SW 1271 (cell line): ENCODE data around the gene SOS2.
"Not testable (repeated sequence)": the region's sequence is repeated elsewhere in the genome, so short reads cannot be mapped to it uniquely, and the experiment has no call there.

ENCODE experiments used
- DNase-seq, 2 experiments: peaks; one replicate each; lab custom pipeline; 2025; lab: John Stamatoyannopoulos, UW

SOS2 gene

GRCh38 chr14:50225974-50226297, 5.4 kb downstream of the SOS2 start:
- DNase-seq, result no peak

DNA sequence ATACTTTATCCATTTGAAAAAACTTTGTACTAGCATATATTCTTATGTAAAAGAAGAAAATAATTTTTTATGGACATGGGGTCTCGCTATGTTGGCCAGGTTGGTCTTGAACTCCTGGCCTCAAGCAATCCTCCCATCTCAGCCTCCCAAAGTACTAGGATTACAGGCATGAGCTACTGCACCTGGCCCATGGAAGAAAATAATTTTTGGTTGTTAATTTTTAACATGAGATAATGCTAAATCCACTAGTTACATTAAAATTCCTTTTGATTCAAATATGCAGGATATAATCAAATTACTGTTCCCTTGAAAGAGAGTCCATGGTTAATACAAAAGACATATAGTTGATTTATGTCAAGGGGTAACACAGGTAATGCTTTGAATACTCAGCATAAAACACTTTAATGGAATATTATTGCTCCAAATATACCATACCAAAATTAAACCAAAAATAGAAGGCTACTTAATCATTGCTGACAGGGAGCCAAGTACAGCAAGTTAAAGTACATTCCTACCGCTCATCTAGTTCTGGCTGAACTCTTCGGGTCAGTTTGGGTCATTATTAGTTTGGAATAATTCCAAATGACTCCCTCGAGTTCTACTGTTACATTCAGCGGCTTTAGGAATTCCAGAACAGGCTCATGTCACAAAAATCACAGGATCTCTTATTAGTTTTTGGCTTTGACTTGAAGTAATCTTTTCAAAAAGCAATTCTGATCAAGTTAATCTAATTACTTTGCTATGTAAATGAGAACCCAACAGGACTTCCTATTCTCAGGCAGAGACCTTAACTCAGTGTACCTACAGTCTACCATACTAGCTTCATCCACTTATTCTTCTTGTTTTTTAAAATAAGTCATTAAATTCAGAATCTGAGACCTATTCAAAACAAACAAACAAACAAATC, 6.1 kb downstream of the SOS2 start:
- DNase-seq, result no peak

DNA sequence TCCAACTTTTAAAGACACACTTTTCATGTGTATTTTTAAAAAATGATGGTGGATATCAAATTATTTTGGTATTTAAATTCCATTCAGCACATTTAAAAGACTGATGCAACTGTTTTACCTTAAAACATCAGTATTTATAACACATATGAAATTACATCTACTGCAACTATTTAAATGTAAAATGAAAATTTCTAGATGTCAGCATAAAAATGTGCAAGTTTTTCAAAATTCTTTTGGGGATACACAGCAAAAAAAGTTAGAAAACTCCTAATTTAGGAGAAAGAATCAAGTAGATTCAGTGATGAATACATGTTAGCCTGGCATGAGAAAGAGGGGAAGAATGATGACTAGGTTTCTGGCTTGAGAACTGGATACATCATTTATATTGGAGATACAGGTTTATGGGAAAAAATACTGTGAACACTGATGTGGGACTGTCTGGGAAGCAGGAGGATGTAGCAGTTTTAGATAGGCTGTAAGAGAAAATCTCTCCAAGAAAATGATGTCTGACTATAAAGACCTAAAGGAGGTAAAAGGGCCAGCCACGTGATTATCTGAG, 9.2 kb downstream of the SOS2 start:
- no peak for DNase-seq

GRCh38 chr14:50218501-50218900, 12.9 kb downstream of the SOS2 start:
- DNase-seq, result no peak

DNA sequence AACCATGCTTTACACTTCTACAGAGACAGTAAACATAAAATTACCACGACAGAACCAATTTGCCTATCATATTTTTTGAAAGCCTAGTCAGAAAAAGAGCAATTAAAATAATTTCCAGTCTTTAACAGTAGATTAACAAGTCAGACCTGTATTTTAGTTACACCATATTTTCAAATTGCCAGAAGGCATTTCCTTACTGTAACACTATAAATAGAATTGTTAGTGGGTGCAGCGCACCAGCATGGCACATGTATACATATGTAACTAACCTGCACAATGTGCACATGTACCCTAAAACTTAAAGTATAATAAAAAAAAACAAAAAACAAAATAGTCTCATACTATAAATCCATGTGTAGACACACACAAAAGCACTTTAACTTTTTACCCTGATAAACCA, 16.0 kb downstream of the SOS2 start:
- DNase-seq, result no peak

GRCh38 chr14:50213795-50214194, 17.6 kb downstream of the SOS2 start:
- no peak for DNase-seq

GRCh38 chr14:50212726-50213125, 18.7 kb downstream of the SOS2 start:
- no peak for DNase-seq

DNA sequence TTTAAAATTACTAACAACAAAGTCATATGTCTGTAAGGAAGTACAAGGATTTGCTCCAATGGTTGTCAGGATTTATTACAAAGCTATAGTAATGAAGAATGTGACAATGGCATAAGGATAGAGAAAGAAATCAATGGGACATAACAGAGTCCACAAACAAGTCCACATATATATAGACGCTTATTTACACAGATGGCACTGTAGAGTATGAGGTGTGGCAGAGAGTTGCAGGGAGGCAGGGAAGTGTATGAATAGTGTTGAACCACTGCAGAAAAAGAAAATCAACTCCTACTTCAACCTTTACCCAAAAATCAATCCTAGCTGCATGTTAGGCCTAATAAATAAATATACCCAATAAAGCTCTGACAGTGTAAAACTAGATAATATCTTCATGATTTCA, 21.3 kb downstream of the SOS2 start:
- DNase-seq, result no peak

DNA sequence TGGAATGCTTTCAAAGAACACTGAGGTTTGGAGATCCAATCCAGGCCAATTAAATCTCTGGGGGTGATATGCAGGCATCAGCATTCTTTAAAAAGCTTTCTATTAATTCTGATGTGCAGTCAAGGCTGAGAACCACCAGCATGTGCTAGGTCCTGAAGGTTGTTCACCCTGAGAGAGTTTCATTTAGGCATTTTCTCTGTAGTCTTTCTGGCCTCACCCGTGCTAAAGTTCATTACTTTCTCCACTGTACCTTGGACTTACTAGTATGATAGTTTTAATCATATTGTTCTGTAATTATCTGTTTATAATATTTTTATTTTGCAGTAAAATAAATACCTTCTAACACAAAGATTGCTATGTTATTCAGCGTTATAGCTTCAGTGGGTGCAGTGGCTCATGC, 32.9 kb downstream of the SOS2 start:
- no peak for DNase-seq

- no peak for DNase-seq
These were observed 39.9 kb downstream of the SOS2 start for GRCh38 chr14:50191499-50191898.

GRCh38 chr14:50186107-50186506, 45.3 kb downstream of the SOS2 start:
- DNase-seq, result no peak

GRCh38 chr14:50173891-50174290, 57.5 kb downstream of the SOS2 start:
- DNase-seq, result no peak

GRCh38 chr14:50171895-50172294, 59.5 kb downstream of the SOS2 start:
- no peak for DNase-seq

- not testable (repeated sequence) for DNase-seq
These were observed 64.0 kb downstream of the SOS2 start for GRCh38 chr14:50167381-50167780.

GRCh38 chr14:50156111-50156510, 75.3 kb downstream of the SOS2 start:
- no peak for DNase-seq

- DNase-seq, result no peak
These were observed 82.6 kb downstream of the SOS2 start for GRCh38 chr14:50148799-50149198.

- no peak for DNase-seq
These were observed 92.2 kb downstream of the SOS2 start for GRCh38 chr14:50139192-50139591.

DNA sequence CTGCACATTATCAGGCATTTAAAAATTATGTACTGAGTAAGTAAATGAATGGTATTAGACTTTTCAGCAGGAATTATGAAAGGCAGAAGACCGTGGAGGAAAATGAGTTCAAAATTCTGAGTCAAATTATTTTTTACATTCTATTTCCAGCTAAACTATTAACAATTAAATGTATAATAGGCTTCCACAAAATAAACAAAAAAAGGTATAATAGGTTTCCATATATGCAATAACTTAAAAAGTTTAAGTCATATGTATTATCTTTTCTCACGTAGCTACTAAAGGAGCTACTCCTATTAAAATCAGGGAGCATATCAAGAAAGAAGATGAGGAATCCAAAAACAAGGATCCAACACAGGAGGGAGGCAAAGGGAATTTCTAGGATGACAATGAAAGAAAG, 103.6 kb downstream of the SOS2 start:
- no peak for DNase-seq

DNA sequence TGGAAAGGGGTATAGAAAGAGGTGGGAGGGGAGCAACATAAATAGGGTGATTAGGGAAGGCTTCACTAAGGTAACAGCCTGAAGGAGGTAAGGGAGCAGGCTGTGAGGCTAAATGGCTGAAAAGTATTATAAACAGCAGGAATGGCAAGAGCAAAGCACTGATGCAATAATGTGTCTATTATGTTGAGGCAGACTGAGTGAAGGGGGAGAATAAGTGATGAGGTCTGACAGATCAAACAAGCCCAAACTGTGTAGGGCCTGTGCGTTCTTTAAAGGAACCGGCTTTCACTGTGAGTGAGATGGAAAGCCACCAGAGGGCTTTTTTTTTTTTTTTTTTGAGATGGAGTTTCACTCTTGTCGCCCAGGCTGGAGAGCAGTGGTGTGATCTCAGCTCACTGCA, 108.3 kb downstream of the SOS2 start:
- DNase-seq, result no peak

GRCh38 chr14:50122291-50122690, 109.1 kb downstream of the SOS2 start:
- DNase-seq, result no peak

GRCh38 chr14:50121486-50121885, 109.9 kb downstream of the SOS2 start:
- DNase-seq, result no peak

GRCh38 chr14:50117456-50117855, 113.9 kb downstream of the SOS2 start:
- no peak for DNase-seq

- DNase-seq, result no peak
These were observed 114.4 kb downstream of the SOS2 start for GRCh38 chr14:50116966-50117365.
